CD4-positive, alpha-beta T cell treated with Interleukin-2 at 100 ng/mL for 4 hours (primary cell): ENCODE results near the gene LCOR.
"Not testable (repeated sequence)": the region's sequence is repeated elsewhere in the genome, so short reads cannot be mapped to it uniquely, and the experiment has no call there.

ENCODE experiments used
- DNase-seq: peaks from one replicate; pipeline ENCODE4 v3.0.0-alpha.2; 2020; ENCODE audit warnings: low spot score

LCOR gene

DNA sequence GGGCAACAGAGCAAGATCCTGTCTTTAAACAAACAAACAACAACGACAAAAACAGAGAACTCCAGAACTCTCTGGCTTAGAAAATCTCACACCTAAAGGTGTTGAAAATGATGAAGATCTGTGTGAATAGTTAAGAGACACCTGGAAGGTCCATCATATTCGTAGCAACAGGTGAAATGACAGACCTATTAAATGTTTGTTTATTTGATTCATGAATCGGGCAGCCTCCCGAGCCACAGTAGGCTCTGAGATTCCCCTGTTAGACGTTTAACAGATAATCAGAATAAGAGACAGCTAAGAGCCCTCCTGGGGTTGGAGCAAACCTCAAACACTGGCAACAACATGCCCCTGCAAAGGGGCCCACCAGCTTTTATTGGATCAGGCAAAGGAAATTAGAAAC lies 103.7 kb downstream of the LCOR start:
- no peak for DNase-seq

DNA sequence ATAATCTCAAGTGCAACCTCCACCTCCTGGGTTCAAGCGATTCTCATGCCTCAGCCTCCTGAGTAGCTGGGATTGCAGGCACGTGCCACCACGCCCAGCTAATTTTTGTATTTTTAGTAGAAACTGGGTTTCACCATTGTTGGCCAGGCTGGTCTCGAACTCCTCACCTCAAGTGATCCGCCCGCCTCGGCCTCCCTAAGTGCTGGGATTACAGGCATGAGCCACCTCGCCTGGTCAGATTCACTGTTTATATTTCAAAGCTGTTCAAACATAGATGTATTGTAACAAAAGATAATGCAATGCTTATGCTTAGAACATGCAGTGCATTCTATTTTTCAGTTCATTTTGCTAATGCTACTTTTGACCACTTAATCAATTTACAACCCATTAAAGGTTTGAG lies 111.1 kb downstream of the LCOR start:
- DNase-seq, result not testable (repeated sequence)

DNA sequence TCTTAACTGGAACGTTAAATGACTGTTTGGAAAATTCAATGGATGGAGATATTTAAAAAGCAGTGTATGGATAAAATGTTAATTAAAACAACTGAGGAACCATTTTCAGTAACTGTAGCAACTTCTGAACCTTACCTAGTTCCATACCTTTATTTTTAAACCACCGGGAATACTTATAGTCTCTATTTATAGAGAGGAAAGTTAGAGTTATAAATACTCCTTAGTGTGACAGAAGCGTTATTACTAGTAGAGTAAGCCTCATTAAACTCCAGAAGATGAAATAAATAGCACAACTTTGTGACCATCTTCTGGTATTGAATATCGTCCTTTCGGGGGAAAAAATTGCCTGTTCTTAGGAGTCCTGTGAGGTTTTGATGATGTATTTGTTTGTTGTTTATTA lies 114.9 kb downstream of the LCOR start:
- no peak for DNase-seq

DNA sequence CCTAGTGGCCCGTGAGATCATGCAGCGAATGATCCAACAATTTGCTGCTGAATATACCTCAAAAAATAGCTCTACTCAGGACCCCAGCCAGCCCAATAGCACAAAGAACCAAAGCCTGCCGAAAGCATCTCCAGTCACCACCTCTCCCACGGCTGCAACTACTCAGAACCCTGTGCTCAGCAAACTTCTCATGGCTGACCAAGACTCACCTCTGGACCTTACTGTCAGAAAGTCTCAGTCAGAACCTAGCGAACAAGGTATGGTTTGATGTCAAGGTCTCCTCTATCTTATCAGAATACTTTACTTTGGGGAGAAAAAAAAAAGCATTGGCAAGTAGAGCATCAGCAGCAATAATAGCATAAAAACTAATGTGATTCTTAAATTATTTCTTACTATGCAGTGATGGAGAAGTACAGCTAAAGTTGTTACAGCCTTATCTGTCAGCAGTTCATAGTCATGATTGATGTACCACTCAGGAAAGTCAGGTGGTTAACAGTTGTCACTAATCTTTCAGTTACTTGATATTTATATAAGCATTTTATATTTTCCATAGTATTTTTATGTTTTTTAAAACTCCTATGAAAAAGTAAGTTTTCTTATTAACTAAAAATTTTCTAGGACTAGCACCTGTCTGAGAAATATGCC lies 117.1 kb downstream of the LCOR start:
- DNase-seq, result no peak

DNA sequence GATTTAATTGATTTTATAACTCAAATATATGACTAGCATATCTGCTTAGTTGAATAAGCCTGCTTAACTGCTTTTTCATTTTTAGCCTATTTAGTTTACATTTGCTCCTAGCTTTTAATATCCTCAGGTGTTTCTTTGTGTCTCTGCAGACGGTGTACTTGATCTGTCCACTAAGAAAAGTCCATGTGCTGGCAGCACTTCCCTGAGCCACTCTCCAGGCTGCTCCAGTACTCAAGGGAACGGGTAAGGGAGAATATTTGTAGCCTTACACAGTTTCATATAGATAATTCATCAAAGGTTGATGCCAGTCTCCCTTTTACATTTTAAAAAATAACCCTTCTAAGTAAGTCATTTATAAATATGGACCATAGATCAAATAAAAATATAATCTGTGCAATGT lies 119.9 kb downstream of the LCOR start:
- DNase-seq, result no peak

DNA sequence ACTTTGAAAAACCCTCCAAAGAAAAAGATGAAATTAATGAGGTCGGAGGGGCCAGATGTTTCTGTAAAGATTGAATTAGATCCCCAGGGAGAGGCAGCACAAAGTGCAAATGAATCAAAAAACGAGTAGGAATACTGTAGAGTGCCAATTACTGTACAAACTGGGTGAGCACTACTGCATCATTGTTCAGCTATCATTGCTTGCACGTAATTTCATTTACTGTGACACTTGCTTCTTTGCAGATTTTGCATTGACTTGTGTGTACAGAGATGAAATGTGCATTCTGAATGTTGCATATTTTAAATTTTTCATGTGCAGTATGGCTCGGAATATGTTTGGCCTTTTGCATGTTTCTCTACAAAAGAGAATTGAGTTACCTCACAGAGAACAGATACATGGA lies 123.7 kb downstream of the LCOR start:
- no peak for DNase-seq

DNA sequence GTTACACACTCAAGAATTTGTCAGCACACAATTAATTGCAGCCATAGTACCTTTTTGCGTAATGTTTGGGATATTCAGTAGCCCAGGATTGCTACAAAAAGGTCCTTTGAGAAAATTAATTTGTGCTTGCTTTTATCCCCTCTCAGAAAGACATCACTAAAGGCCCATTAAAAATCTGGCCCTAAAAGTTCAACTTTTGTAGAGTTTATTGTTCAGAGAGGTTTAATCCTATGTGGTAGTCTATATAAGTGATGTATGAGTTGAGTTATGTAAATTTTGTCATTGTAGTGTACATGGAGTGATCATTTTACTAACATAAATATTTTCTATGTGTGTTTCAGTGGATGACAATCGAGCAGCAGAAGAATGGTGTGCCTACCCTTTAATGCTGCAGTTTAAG lies 126.0 kb downstream of the LCOR start:
- no peak for DNase-seq

DNA sequence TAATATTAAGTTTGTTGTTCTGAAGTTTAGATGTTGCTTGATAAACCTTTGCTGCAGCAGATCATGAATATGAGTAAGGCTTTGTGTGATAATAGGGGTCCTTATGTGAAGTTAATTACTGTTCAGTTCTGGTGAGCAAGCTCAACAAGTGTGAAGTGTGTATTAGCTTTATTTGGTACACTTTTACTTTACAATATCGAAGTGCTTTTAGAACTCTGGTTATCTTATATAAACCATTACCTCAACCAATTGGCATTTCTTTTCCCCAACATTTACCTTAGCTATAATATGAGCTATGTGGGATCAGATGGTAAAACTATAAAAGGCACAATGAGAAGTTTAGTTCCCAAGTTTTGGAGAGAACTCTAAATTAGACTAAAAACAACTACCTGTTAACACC lies 127.6 kb downstream of the LCOR start:
- no peak for DNase-seq

DNA sequence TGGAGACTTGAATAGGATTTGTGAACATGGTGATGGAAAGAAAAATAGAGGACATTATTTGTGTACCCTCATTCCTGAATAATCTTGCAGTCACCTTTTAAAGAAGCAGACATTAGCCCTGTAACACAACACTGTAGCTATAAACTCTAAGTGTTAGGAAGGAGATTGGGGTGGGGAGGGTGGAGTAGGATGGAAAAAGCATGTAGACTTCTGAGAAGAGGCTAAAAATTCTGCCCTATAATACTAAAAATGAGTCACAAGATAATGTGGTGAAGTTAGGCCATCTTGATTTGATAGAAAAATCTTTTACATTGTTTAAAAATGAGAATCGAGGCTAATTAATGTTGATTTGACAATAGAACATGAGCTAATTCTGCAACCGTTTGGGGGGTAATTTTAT lies 128.8 kb downstream of the LCOR start:
- no peak for DNase-seq

DNA sequence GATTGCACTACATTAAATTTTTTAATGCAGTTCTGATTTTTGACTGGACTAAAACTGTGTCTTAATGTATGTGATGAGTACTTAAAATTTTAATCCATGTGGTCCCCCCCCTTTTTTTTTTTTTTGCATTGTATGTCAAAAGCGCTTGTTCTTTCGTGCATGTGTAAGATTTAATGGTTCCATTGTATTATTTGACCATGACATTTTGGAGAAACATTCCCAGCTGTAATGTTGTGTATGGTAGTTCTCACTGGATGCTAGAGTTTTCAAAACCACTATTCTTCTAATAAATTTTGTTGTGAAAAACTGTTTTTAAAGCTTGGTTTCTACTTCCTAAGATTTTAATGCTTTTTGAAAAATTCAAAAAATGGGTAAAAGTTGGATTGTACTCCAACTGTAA lies 132.0 kb downstream of the LCOR start:
- no peak for DNase-seq

DNA sequence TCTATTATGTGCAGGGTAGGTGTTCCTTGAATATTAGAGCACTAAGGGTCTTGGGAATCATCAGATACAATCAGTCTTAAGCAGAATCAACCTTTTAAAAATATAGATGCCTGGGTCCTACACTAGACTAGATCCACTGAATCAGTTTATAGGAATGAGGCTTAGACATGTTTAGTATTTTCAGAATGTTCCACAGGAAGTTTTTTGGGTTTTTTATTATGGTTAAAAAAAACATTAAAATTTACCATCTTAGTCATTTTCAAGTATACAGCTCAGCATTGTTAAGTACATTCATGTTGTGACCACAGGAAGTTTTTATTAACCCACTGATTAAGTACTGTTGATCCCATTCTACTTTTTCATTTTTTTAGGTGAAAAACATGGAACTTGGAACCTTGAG lies 135.7 kb downstream of the LCOR start:
- no peak for DNase-seq

DNA sequence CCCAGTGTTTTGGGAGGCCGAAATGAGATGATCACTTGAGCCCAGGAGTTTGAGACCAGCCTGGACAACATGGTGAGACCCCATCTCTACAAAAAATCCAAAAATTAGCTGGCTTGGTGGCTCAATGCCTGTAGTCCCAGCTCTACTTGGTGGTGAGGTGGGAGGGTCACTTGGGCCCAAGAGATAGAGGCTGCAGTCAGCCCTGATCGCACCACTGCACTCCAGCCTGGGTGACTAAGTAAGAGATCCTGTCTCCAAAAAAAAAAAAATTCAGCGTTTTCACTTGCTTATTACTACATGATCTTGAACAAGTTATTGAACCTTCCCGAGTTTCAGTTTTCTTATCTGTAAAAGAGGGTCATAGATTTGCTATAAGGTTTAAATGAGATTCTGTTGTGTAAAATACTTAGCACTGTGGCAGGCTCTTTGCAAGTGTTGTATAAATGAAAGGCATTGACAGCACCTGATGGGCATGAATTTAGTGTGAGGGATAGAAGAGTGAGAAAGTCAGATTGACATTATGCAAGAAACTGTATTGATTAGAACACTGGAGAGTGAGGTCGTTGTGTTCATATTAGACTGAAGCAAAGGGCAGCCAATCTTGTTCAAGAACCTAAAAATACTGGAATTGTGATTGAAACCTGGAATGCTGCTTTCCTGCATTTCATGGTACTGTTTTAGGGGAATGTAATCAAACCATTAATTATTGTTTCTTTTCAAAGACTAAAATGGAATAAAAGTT lies 136.8 kb downstream of the LCOR start:
- no peak for DNase-seq

DNA sequence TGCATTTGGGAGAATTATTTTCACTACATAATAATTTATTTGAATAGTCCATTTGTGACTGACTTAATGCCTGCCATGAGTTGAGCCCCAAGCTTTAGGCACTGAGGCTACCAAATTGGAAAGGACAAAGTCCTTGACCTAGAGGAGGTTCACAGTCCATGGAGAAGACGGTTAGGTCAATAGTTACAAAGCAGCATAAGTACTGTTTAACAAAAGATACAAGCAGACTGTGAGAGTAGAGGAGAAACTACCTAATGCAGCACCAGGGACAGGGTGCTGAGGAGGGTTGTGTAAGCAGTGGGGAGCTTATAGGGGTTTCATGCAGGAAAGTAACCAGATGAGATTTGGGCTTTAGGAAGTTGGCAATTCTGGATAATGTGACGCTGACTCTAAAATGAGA lies 139.2 kb downstream of the LCOR start:
- no peak for DNase-seq

DNA sequence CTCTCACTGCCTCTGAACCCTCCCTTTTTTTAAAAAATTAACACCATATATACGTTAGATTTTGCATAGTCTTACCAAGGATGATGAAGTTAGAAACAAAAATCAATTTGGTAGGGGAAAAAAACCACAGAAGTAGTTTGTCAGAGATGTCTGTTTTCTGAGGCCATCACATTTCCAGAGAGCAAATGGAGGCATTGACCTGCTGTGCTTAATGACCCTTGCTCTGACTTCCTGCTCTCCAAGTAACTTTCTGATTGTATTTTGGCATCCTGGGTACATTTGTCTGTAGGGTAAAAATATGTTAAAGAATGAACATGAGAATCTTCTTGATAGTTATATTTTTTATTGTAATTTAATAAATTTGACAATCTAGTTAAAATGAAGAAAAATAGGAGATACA lies 140.2 kb downstream of the LCOR start:
- DNase-seq, result no peak

DNA sequence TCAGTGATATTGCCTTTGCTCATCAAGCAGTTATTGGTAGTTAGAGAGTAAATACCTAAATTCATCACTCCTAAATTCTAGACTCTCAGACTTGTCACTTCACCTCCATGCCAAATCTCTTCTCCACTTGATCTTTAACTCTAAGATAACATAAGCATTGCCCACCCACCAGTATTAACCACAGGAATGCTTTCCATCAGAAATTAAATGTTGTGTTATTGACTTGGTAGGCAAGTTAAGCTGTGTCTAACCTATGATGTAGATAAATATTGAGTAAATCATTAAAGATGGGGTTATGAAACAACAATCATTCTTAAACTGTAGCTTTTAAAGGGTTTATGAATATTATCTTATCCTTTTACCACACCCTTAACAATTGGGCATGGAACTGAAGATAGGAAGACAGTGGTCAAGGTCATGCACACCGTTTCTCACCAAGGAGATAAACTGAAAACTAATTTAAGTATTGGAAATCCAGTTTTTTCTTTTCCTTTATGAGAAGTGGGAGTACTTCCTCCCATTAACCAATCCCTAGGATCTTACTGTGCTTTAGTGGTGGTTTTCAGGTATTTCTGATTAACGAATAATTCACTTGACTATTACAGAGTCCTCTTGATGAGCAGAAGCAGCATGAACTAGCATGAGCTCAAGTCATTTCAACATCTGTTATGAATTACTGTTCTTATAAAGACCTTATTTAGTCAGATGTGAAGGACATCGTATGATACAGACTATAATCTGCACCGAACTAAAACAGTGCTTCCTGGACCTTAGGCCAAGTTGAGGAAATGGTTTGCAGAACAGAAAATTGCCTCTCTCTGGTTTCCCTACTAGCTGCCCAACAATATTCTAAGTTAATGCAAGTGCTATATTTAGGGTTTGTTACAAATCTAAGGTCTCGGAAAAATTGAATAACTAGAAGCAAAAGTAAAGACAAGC lies 142.0 kb downstream of the LCOR start:
- DNase-seq, result no peak

DNA sequence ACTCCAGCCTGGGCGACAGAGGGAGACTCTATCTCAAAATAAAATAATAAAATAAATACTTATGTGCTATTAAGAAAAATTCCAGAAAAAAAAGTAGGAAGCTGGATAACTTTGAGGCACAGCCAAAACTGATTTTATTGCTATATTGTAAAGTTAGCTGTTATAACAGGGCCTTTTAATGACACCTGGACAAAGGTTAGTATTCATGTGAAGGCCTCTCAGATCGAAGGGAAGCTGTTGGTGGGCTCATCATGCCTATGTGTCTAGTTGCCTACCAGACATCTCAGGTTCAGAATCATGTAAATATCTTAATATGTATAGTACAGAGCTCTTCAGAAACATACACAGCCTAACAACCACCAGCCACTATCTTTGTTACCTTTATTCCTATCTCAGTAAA lies 143.0 kb downstream of the LCOR start:
- DNase-seq, result no peak

DNA sequence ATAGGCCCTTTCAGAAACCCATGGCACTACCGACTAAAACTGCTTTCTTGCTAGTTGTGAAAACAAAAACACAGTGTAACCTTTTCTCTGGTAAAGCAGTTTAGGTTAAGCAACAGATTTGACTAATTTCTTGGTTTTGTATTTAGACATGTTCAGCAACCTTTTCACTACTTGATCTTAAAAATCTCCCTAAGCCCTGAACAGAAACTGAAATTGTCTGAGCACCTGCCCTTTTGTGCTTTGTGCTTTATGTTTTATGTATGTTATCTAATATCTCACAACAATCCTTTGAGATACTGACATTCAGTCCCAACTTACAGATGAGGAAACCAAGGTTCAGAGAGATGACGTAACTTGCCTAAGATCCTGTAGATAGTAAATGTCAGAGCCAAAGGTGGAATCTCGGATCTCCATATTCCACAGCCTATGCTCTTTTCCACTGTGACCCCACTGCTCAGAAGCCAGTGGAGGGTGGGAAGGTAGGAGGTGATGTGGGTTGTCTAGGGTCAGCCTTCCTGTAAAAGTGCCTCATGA lies 146.6 kb downstream of the LCOR start:
- no peak for DNase-seq

DNA sequence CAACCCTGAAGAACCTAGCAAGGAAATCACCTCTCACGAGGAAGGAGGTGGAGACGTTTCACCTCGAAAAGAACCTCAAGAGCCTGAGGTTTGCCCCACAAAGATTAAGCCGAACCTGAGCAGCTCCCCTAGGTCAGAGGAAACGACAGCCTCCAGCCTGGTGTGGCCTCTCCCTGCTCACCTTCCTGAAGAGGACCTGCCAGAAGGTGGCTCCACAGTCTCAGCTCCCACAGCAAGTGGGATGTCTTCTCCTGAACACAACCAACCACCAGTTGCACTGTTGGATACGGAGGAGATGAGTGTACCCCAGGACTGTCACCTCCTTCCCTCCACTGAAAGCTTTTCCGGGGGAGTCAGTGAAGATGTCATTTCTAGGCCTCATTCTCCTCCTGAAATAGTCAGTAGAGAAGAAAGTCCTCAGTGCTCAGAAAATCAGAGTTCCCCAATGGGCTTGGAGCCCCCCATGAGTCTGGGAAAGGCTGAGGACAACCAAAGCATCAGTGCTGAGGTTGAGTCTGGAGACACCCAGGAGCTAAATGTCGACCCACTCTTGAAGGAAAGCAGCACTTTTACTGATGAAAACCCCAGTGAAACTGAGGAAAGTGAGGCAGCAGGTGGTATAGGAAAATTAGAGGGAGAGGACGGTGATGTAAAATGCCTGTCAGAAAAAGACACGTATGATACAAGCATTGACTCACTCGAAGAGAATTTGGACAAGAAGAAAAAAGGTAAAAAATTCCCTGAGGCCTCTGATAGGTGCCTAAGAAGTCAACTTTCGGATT lies 150.2 kb downstream of the LCOR start:
- DNase-seq, result no peak

DNA sequence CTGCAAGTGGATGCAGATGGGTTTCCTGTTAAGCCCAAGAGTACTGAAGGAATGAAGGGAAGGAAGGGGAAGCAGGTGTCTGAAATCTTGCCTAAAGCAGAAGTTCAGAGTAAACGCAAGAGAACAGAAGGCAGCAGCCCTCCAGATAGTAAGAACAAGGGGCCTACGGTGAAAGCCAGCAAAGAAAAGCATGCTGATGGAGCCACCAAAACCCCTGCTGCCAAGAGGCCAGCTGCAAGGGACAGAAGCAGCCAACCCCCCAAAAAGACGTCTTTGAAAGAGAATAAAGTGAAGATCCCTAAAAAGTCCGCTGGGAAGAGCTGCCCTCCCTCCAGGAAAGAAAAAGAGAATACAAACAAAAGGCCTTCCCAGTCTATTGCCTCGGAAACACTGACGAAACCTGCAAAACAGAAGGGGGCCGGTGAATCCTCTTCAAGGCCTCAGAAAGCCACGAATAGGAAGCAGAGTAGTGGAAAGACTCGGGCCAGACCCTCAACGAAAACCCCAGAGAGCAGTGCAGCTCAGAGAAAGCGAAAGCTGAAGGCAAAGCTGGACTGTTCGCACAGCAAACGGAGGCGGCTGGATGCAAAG lies 152.5 kb downstream of the LCOR start:
- no peak for DNase-seq

DNA sequence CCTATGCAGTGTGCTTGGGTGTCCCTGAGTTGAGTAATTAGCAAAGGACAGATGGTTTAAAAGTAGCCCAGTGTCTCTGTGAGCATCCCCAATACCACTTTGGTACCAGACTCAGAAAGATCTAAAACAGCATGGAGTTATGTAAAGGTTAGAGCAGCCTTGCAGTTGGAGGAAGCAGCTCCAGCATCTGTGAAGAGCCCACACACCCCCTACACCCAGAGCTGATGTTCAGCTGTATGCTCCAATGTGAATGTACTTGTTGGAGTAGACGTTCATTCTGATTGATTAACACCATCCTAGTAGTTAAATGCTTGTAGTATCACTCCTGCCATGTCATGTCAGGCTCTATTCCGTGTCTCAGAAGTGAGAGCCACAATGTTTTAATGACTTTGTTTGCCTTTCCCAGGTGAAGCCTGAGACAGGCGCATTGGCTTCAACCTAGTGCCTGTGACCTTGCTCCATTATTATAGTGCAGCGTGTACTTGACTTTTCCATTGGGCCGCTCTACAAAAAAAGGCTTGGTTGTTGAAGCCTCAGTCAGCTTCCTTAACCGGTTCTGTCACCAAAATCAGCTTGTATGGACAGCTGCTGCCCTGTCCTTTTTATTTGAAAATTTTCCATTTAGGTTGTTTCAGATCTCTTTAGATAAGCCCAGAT lies 154.2 kb downstream of the LCOR start:
- no peak for DNase-seq
